Activated CD8-positive, alpha-beta memory T cell treated with anti-CD3 and anti-CD28 coated beads, Interleukin-2, amount 50 U/mL, for 1 hour (primary cell): Measurements from ENCODE around the gene MYH14.
"Not testable (repeated sequence)": the region's sequence is repeated elsewhere in the genome, so short reads cannot be mapped to it uniquely, and the experiment has no call there.

Experiments used
- DNase-seq: peaks from one replicate; pipeline ENCODE4 v3.0.0-alpha.2; 2020; ENCODE audit errors: extremely low read depth

The MYH14 gene

DNA sequence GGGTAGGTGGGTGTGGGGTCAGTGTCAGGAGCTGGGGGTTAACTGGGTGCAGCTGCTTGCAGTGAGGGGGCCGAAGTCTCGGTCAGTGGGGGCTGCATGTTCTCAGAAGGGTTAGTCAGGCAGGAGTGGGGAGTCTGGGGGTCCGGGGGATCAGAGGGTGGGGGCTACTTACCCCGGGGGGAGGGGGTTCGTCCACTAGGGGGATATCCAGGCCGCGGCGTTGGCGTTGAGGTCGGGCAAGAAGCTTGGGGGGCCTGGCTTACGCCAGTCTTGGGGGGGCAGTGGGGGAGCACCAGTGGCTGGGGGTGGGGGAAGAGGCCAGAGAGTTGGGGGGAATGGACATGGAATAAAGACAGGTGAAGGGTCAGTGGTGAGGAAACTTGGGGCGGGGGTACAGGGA is 116.6 kb downstream of the MYH14 start:
- DNase-seq: no peak

DNA sequence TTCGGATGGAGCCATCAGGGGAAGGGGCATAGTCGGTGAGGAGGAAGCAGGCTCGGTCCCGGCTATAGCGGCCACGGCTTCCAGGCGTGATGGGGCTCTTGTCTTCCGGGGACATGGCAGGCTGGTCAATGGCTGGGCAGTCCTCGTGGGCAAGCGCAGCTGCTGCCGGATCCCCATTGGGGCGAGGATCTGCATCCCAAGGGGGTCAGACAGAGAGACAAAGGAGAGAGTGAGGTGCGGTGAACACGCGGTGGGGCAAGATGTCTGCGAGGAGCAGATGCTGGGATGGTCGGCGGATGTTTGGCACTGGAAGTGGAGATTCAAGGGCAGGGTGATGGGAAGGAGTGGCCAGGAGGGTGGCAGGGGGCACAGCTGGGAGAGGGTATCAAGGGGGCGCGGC is 117.2 kb downstream of the MYH14 start:
- no peak for DNase-seq

DNA sequence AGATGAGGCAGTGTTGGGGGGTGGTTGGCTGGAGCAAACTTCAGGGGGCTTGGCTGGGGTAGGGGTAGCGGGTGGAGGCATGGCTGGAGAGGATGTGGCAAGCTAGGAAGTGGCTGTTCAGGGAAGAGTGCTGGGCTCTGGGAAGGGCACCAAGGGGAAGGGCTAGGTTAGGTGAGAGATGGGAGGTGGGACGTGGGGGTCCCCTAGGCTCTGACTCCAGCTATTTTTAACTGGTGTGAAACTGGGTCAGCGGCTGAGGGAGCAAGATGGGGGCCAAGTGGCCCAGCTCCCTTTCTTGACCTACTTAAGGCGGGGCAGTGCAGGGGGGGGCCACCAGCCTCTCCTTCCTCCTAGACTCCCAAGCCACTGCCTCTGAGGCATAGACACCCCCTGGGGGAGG is 118.4 kb downstream of the MYH14 start:
- DNase-seq: no peak

DNA sequence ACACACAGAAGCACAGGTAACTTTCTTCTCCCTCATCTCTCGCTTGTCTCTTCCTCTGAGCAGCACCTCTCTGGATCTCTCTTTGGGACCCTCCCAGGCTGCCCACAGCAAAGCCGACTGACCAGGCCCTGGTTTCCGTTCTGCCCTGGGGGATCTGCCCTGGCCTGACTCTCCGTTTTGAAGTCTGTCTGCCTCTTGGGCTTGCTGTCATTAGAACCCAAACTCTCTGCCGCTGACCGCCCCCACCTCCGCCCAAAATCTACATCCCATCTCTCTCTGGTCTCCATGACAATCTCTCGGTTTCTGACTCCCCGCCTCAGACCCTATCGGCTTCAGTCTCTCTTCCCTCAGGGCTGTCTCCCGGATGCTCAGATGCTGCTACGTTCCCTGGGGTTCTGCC is 118.8 kb downstream of the MYH14 start:
- DNase-seq: no peak

- DNase-seq: no peak
Measured at GRCh38 chr19:50322931-50323781, 119.7 kb downstream of the MYH14 start.

- no peak for DNase-seq
Measured at GRCh38 chr19:50323782-50324133, 120.3 kb downstream of the MYH14 start.

DNA sequence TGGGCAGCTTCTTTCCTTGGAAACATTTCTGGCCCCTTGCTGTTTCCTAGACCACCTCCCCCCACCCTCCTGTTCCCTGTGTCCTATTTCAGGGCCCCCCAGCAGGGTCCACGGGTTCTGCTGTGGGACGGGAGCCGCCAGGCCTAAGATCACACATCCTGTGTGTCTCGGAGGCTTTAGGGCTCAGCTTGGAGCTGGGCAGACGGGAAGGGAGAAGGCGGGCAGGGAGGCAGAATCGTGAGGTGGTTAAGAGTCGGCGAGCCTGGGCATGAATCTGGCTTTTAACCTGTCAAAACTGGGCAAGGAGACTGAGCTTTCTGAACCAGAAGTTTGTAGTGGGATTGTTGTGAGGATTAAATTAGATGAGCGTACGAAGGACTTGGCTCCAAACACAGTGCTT is 120.9 kb downstream of the MYH14 start:
- DNase-seq: no peak

GRCh38 chr19:50325310-50326100 is 122.1 kb downstream of the MYH14 start:
- DNase-seq: no peak

- no peak for DNase-seq
Measured at GRCh38 chr19:50326101-50326664, 122.8 kb downstream of the MYH14 start.

DNA sequence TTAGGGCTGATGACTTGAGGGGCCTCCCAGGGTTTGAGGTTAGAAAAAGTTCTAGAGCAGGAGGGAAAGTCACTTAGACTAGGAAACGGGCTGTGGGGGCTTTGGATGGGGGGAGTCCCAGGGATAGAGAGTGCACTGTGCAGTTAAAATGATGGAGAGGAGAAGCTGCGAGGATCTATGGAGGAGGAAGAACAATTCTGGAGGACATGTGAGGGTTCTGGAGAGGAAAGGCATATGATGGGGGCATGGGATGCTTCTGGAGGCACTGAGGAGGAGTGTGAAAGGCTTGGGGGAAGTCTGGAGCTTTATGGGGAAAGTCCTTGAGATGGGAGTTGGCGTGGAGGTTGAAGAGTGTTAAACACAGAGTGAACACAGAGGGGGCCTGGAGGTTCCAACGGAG is 123.6 kb downstream of the MYH14 start:
- DNase-seq: no peak

GRCh38 chr19:50327461-50328223 is 124.2 kb downstream of the MYH14 start:
- DNase-seq: no peak

DNA sequence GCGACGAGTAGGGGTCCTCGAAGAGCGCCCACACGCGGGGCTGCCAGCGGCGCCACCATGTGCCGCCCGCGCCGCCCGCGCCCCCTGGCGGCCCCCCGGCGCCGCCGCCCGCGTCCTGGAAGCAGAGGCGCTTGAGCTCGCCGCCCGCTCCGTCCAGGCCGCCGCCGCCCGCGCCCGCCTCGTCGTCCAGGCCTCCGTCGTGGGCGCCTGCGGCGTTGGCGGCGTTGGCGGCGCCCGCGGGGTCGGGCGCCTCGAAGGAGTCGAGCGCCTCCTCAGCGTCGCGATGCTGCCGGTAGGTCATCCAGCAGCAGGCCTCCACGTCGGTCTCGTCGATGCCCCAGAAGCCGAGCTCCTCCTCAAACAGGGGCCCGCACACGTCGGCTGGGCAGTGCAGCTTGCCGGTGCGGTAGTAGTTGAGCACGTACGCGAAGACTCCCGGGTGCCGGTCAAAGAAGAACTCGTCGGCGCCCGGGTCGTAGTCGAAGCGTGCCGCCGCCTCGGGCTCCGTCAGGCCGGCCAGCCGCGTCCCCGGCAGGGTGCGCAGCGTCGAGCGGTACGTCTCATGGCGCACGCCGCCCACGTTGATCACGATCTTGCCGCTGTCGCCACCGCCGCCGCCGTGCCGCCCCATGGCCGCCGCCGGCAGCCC is 124.9 kb downstream of the MYH14 start:
- no peak for DNase-seq

DNA sequence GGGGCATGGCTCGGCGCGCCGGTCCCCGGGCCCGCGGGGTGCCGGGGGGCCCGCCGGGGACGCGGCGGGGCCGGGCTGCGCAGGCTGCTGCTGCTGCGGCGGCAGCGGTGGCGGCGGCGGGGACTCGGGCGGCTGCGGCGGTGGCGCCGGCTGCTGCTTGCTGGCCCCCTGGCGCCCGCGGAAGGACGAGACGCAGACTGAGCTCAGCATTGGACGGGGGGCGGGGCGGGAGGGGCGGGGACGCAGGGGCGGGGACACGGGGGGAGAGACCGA is 125.4 kb downstream of the MYH14 start:
- DNase-seq: no peak

DNA sequence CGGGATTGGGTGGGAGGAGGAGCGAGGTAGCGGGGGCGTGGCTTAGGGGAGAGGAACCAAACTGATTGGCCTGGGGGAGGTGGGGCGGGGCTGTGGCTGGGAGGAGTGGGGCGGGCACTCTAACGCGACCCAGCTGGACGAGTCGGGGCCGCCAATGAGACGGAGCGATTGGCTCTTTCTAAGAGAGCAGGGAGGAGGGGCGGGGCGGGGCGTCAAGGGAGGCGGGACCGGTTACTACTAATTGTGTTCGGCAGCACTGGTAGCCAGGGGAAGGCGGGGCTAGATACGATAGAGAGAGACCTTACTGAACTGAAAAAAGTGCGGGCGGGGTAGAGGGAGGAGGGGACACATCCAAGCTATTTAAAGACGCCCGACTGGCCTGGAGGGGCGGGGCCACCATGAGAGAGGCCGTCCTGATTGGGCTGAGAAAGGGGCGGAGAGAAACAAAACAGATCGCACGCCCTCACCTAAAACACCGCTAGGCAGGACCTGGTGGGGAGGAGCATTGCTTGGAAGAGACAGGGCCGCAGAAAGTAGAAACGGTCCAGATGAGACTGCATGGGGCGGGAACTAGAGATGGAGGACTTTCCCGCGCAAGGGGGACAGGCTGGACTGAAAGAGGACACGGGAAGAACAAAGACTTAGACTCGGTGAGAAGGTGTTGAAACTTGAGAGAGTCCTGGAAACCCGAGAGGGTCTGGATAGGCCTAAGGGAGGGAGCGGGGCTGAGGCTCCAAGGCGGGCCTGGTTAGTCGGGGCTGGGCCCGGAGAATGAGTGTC is 125.9 kb downstream of the MYH14 start, which contains the start of gene KCNC3:
Gene KCNC3, minus strand, starts transcription at position 232 of the 780 bp plus-strand sequence. CDS start 295 bp downstream, outside the sequence.
- peak; percentile 44 for DNase-seq

GRCh38 chr19:50329926-50330294 is 126.5 kb downstream of the MYH14 start:
- DNase-seq: not testable (repeated sequence)

GRCh38 chr19:50330365-50331078 is 127.1 kb downstream of the MYH14 start:
- no peak for DNase-seq

DNA sequence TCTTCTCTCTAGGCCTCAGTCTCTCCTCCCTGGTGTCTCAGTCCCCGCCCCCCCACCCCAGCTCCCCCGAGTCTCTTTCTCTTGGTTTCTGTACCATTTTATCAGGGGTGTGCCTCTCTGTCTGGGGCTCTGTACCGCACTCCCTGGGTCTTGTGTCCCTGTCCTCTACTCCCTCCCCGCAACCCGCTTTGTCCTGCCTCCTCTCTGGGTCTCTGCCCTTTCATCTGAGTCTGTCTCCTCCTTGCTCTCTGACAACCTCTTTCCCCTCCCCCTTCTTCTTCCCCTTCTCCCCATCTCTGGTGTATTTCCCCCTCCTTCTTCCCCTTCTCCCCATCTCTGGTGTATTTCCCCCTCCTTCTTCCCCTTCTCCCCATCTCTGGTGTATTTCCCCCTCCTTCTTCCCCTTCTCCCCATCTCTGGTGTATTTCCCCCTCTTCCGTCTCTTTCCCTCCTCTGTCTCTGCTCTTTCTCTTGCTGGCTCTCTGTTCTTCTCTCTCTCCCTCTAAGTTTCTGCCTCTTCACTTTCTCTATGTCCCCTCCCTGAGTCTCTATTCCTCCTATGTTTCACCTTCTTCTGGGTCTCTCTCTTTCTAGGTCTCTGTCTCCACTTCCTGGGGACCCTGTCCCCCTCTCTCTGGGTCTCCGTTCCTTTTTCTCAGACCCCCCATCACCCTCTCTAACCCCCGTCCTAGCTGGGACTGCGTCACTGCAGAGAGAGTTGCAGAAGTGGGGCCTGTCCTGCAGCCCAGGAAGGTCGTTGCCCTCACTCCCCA is 128.0 kb downstream of the MYH14 start:
- no peak for DNase-seq

GRCh38 chr19:50331994-50332243 is 128.5 kb downstream of the MYH14 start:
- DNase-seq: no peak

- no peak for DNase-seq
Measured at GRCh38 chr19:50332244-50333038, 129.0 kb downstream of the MYH14 start.
